ENCODE data around the gene PCED1B.
"Not testable (repeated sequence)": the region's sequence is repeated elsewhere in the genome, so short reads cannot be mapped to it uniquely, and the experiment has no call there.

PCED1B gene, protein sequence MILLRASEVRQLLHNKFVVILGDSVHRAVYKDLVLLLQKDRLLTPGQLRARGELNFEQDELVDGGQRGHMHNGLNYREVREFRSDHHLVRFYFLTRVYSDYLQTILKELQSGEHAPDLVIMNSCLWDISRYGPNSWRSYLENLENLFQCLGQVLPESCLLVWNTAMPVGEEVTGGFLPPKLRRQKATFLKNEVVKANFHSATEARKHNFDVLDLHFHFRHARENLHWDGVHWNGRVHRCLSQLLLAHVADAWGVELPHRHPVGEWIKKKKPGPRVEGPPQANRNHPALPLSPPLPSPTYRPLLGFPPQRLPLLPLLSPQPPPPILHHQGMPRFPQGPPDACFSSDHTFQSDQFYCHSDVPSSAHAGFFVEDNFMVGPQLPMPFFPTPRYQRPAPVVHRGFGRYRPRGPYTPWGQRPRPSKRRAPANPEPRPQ

GRCh38 chr12:47079468-47079980 is at the start of gene PCED1B, which contains the start of gene AMIGO2:
TSS of gene PCED1B (plus strand) at chr12:47079621. CDS start at chr12:47235064, 155,443 bp downstream.
TSS of gene AMIGO2 (minus strand) at chr12:47079959. CDS start at chr12:47079002, 957 bp downstream.
- no peaks in the 10 kb centered on the region for H3K36me3 ChIP-seq (replicated peaks)
- H3K27me3 ChIP-seq (ENCODE audit: low read depth): peaks cover 52% of the 10 kb centered on the region
- in situ Hi-C loops (cut with MboI; ENCODE audit: low sequenced_read_pairs): no loop called here
- DNase-seq (ENCODE audit: low spot score in 2 of 2): peak in 1 of 2 experiments; percentile 46
- no peaks in the 10 kb centered on the region for H3K4me1 ChIP-seq
- peak within 1 kb of the TSS; percentile 17 for H3K4me3 ChIP-seq
- H3K9me3 ChIP-seq: no peaks in the 10 kb centered on the region

DNA sequence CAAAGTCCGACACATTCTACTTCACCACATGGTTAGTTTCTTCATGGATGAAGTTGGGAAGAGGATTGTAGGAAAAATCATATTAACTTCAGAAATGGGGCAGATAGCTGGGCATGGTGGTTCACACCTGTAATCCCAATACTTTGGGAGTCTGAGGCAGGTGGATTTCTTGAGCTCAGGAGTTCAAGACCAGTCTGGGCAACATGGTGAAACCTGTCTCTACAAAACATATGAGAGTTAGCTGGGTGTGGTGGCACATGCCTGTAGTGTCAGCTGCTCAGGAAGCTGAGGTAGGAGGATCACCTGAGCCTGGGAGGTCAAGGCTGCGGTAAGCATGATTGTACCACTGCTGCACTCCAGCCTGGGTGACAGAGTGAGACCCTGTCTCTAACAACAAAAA is 49.5 kb upstream of the PCED1B start:
- no peak overlapping the region for H3K4me3 ChIP-seq
- peaks cover 4% of the 10 kb centered on the region for H3K27me3 ChIP-seq (ENCODE audit: low read depth)
- DNase-seq (ENCODE audit: low spot score in 2 of 2): no peak
- no peaks in the 10 kb centered on the region for H3K4me1 ChIP-seq
- in situ Hi-C loops (cut with MboI; ENCODE audit: low sequenced_read_pairs): no loop called here
- no peaks in the 10 kb centered on the region for H3K36me3 ChIP-seq (replicated peaks)
- H3K9me3 ChIP-seq: no peaks in the 10 kb centered on the region

DNA sequence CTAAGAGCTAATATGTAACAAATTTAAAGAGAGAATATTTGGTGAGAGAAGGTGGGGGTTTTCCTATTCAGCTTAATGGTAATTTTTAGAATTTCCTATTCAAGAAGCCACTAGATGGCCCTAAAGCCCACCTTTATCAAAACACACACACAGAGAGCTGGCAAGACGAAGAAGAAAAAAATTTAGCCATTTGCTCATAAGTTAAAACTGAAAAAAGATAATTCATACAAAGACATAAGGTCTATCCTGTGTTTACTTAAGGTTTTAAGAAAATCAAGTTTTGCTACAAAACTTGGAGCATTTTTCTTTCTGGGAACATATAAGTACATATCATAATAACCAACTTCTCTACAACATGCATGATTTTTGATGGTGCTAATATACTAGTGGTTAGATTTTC is 46.8 kb upstream of the PCED1B start:
- Histone ChIP-seq H3K36me3 (replicated peaks) (no peaks in the 10 kb centered on the region), H3K4me3 (no peak overlapping the region), H3K27me3 (ENCODE audit: low read depth) (peaks cover 4% of the 10 kb centered on the region), H3K9me3 (no peaks in the 10 kb centered on the region), H3K4me1 (no peaks in the 10 kb centered on the region)
- in situ Hi-C loops (cut with MboI; ENCODE audit: low sequenced_read_pairs): no loop called here
- peak in 1 of 2 experiments; percentile 20 for DNase-seq (ENCODE audit: low spot score in 2 of 2)

- Histone ChIP-seq H3K9me3 (no peaks in the 10 kb centered on the region), H3K4me1 (no peaks in the 10 kb centered on the region), H3K27me3 (ENCODE audit: low read depth) (peaks cover 4% of the 10 kb centered on the region), H3K4me3 (no peak overlapping the region), H3K36me3 (replicated peaks) (no peaks in the 10 kb centered on the region)
- in situ Hi-C loops (cut with MboI; ENCODE audit: low sequenced_read_pairs): no loop called here
- no peak for DNase-seq (ENCODE audit: low spot score in 2 of 2)
Measured at GRCh38 chr12:47033081-47033480, 46.3 kb upstream of the PCED1B start.

DNA sequence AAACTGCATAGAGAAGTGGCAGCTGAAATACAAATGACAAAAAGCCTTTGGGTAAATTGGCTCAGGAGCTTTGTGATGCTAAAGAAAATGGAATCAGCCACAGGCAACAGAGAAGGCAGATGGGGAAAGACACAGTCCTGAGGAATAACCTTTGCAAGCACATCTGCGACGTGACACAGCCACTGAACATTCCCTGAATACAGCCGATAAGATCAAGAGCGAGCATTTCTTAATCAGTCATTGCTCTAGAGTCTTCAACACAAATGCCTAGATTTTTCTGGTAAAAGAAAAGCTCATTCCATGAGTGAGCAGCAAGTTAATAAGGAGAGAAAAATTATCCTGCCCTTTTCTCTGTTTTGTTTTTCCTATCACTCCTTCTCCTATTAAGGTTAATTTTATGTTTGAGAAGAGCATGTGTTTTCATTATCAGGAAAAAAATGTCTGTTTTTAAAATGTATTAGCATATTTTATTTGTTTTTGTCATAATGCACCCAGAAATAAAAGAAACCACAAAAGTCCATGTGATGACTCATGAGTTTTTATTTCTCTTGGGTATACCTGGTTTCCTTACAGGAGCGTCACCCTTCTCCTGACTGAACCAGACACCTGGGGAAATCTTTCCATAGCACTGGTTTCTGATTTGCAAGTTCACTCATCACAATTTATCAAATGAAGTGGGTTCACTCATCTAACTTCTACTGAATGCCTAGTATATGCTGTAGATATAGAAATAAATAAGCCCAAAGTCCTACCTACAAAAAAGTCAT is 45.4 kb upstream of the PCED1B start:
- H3K27me3 ChIP-seq (ENCODE audit: low read depth): peaks cover 4% of the 10 kb centered on the region
- H3K9me3 ChIP-seq: no peaks in the 10 kb centered on the region
- DNase-seq (ENCODE audit: low spot score in 2 of 2): peak; percentile 7 to 25
- no peaks in the 10 kb centered on the region for H3K4me1 ChIP-seq
- no peaks in the 10 kb centered on the region for H3K36me3 ChIP-seq (replicated peaks)
- in situ Hi-C loops (cut with MboI; ENCODE audit: low sequenced_read_pairs): no loop called here
- no peak overlapping the region for H3K4me3 ChIP-seq

DNA sequence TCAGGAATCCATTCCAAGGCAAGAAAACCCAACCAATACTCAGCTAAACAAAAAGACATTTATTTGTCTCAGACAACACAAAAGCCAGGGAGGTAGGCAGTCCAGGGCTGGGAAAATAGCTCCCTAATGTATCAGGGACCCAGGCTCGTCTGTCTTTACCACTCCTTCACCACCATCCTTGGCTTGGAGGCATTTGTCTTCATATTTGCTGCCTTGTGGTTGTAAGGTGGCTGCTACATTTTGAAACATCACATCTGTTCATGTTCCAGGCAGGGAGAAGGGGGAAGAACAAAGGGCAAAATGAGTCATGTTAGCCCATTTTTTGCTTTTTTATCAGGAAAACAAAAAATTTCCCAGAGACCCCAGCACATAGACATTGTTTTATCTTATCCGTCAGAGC is 44.8 kb upstream of the PCED1B start:
- no peak overlapping the region for H3K4me3 ChIP-seq
- no peaks in the 10 kb centered on the region for H3K4me1 ChIP-seq
- H3K9me3 ChIP-seq: no peaks in the 10 kb centered on the region
- DNase-seq (ENCODE audit: low spot score in 2 of 2): no peak
- no peaks in the 10 kb centered on the region for H3K36me3 ChIP-seq (replicated peaks)
- in situ Hi-C loops (cut with MboI; ENCODE audit: low sequenced_read_pairs): no loop called here
- H3K27me3 ChIP-seq (ENCODE audit: low read depth): no peaks in the 10 kb centered on the region; the same call in 1 of the 2 replicates

DNA sequence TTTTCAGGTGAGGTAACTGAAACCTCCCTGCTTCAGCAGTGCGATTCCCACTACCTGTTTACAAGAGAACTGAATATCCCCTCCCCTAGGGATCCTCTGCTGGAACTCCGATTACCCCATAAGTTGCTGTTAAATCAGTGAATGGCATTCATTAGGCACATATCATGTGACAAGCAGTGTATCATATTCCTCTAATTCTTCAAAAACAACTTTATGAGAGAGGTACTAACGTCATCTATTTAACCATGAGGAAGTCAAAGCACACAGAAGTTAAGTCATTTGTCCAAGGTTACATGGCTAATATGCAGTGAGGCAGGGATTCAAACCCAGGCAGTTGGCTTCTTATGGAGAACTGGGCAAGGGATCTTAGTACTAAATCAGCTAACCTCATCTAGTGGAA is 43.9 kb upstream of the PCED1B start:
- no peaks in the 10 kb centered on the region for H3K9me3 ChIP-seq
- no peaks in the 10 kb centered on the region for H3K36me3 ChIP-seq (replicated peaks)
- in situ Hi-C loops (cut with MboI; ENCODE audit: low sequenced_read_pairs): no loop called here
- H3K4me3 ChIP-seq: no peak overlapping the region
- no peak for DNase-seq (ENCODE audit: low spot score in 2 of 2)
- no peaks in the 10 kb centered on the region for H3K4me1 ChIP-seq
- no peaks in the 10 kb centered on the region for H3K27me3 ChIP-seq (ENCODE audit: low read depth)

DNA sequence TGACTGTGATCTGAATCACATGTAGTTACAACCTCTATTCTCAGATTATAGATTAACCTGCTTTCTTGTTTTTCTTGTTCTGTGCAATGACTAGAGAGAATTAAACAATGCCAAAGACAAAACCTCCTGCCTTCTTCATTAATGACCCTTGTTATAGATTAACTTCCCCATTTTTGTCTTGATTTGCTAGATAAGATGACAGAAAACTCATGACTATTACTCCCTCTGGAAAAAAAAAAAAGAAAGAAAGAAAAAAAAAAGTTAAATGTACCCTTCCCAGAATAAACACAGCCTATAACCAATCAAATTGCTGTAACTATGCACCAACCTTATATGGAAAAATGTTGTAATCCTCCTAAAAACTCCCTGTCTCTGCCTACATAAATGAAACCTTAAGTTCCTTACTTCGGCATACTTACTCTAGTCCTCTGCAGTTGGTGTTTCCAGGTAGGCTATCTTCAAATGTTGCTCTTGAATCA is 41.1 kb upstream of the PCED1B start:
- no peaks in the 10 kb centered on the region for H3K9me3 ChIP-seq
- H3K36me3 ChIP-seq (replicated peaks): no peaks in the 10 kb centered on the region
- no peak overlapping the region for H3K4me3 ChIP-seq
- H3K4me1 ChIP-seq: no peaks in the 10 kb centered on the region
- no peaks in the 10 kb centered on the region for H3K27me3 ChIP-seq (ENCODE audit: low read depth)
- DNase-seq (ENCODE audit: low spot score in 2 of 2): no peak
- in situ Hi-C loops (cut with MboI; ENCODE audit: low sequenced_read_pairs): no loop called here

GRCh38 chr12:47039079-47039478 is 40.3 kb upstream of the PCED1B start:
- DNase-seq (ENCODE audit: low spot score in 2 of 2): no peak
- Histone ChIP-seq H3K9me3 (no peaks in the 10 kb centered on the region), H3K27me3 (ENCODE audit: low read depth) (no peaks in the 10 kb centered on the region), H3K4me3 (no peak overlapping the region), H3K36me3 (replicated peaks) (no peaks in the 10 kb centered on the region), H3K4me1 (no peaks in the 10 kb centered on the region)
- in situ Hi-C loops (cut with MboI; ENCODE audit: low sequenced_read_pairs): no loop called here

- Histone ChIP-seq H3K9me3 (no peaks in the 10 kb centered on the region), H3K4me1 (no peaks in the 10 kb centered on the region), H3K4me3 (no peak overlapping the region), H3K27me3 (ENCODE audit: low read depth) (no peaks in the 10 kb centered on the region), H3K36me3 (replicated peaks) (no peaks in the 10 kb centered on the region)
- no peak for DNase-seq (ENCODE audit: low spot score in 2 of 2)
- in situ Hi-C loops (cut with MboI; ENCODE audit: low sequenced_read_pairs): no loop called here
Measured at GRCh38 chr12:47039756-47040155, 39.7 kb upstream of the PCED1B start.

DNA sequence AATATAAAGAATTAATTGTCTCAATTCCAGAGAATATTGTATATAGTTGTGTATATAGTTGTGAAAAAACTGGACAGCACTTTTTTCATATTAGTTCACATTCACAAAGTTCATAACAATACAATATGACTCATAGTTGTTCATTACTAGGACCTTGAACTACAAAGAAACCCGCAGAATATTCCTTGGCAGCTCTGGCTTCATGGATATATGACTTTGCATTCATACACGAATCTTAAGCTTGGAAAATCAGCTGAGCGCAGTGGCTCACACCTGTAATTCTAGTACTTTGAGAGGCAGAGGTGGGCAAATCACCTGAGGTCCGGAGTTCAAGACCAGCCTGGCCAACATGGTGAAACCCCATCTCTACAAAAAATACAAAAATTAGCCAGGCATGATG is 38.1 kb upstream of the PCED1B start:
- in situ Hi-C loops (cut with MboI; ENCODE audit: low sequenced_read_pairs): no loop called here
- H3K9me3 ChIP-seq: no peaks in the 10 kb centered on the region
- no peaks in the 10 kb centered on the region for H3K36me3 ChIP-seq (replicated peaks)
- no peak for DNase-seq (ENCODE audit: low spot score in 2 of 2)
- H3K27me3 ChIP-seq (ENCODE audit: low read depth): no peaks in the 10 kb centered on the region
- no peaks in the 10 kb centered on the region for H3K4me1 ChIP-seq
- H3K4me3 ChIP-seq: no peak overlapping the region

DNA sequence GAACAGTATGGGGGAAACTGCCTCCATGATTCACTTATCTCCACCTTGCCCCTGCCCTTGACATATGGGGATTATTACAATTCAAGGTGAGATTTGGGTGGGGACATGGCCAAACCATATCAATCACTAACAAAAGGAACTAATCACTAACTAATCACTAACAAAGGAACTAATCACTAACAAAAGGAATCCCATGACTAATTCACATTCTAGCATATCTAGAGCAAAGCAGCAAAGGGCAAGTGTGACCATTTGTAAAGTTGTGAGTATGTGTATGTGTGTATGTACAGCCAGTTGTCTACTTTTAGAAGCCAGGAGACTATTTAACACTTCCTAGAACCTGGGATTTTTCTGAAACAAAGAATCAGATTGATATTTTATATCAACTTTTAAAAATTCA is 30.9 kb upstream of the PCED1B start:
- Histone ChIP-seq H3K4me3 (no peak overlapping the region), H3K4me1 (no peaks in the 10 kb centered on the region), H3K27me3 (ENCODE audit: low read depth) (no peaks in the 10 kb centered on the region), H3K36me3 (replicated peaks) (no peaks in the 10 kb centered on the region), H3K9me3 (no peaks in the 10 kb centered on the region)
- DNase-seq (ENCODE audit: low spot score in 2 of 2): no peak
- in situ Hi-C loops (cut with MboI; ENCODE audit: low sequenced_read_pairs): no loop called here

DNA sequence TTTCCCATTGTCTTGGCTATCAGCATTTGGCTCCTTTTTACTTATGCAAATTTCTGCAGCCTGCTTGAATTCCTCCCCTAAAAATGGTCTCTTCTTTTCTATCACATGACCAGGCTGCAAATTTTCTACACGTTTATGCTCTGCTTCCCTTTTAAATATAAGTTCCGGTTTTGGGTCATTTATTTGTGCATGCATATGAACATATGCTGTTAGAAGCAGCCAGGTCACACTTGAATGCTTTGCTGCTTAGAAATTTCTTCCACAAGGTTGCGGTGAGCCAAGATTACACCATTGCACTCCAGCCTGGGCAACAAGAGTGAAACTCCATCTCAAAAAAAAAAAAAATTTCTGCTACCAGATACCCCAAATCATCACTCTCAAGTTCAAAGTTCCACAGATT is 28.1 kb upstream of the PCED1B start:
- DNase-seq (ENCODE audit: low spot score in 2 of 2); H3K9me3 ChIP-seq; H3K4me3 ChIP-seq; in situ Hi-C loops (cut with MboI; ENCODE audit: low sequenced_read_pairs); H3K27me3 ChIP-seq (ENCODE audit: low read depth); H3K36me3 ChIP-seq (replicated peaks); H3K4me1 ChIP-seq: not testable (repeated sequence)

GRCh38 chr12:47052274-47052673 is 27.1 kb upstream of the PCED1B start:
- Histone ChIP-seq H3K9me3 (no peaks in the 10 kb centered on the region), H3K4me1 (no peaks in the 10 kb centered on the region), H3K36me3 (replicated peaks) (no peaks in the 10 kb centered on the region), H3K4me3 (no peak overlapping the region), H3K27me3 (ENCODE audit: low read depth) (no peaks in the 10 kb centered on the region)
- in situ Hi-C loops (cut with MboI; ENCODE audit: low sequenced_read_pairs): no loop called here
- DNase-seq (ENCODE audit: low spot score in 2 of 2): no peak
